Vagina (tissue), 2 donors: Measurements from ENCODE around the gene NT5C3A.
"Not testable (repeated sequence)": the region's sequence is repeated elsewhere in the genome, so short reads cannot be mapped to it uniquely, and the experiment has no call there.

ENCODE experiments used
- CTCF ChIP-seq, 3 experiments: fragments of 450-650 bp in 2 of 3; fragments of 200-600 bp in 1 of 3; sonication (generic) in 1 of 3; IDR thresholded peaks; one replicate each; pipeline ENCODE4 v1.5.1; 2017 to 2019; ENCODE audit warnings: antibody characterized with exemption in 3 of 3, mild to moderate bottlenecking in 2 of 3, moderate library complexity in 2 of 3
- POLR2AphosphoS5 ChIP-seq, 2 donors: sonication (generic); formaldehyde crosslinking; IDR thresholded peaks; one replicate each; pipeline ENCODE4 v1.9.0; 2017; ENCODE audit warnings: antibody characterized with exemption in 2 of 2, mild to moderate bottlenecking in 2 of 2, low read depth in 1 of 2; ENCODE audit not compliant: insufficient read depth in 1 of 2

GRCh38 chr7:32967268-32967582 lies 95.4 kb downstream of the NT5C3A start:
- not testable (repeated sequence) for TF ChIP-seq CTCF (IDR thresholded peaks at IDR 0.05); POLR2AphosphoS5 (IDR thresholded peaks at IDR 0.05; ENCODE audit: insufficient read depth in 1 of 2, low read depth in 1 of 2)
